Neural cell (in vitro differentiated cells): ENCODE data around the gene EIF4EBP2.

Experiments
- EZH2 ChIP-seq: fragments of 200-600, 300-800 bp; shearing (Covaris generic), sonication (generic); IDR thresholded peaks from 2 replicates; pipeline ENCODE4 v1.6.1; 2014; ENCODE audit warnings: antibody characterized with exemption, low read length, borderline replicate concordance, mild to moderate bottlenecking; ENCODE audit not compliant: insufficient read depth, poor library complexity, severe bottlenecking
- POLR2AphosphoS5 ChIP-seq: IDR thresholded peaks from 2 replicates; pipeline ENCODE4 v1.6.1; 2012
- TAF1 ChIP-seq: IDR thresholded peaks from 2 replicates; pipeline ENCODE4 v1.6.1; 2012; ENCODE audit warnings: low read depth
- TF ChIP-seq, protein P1 (sequence below): fragments of 450-650 bp; IDR thresholded peaks from 2 replicates; pipeline ENCODE4 v1.5.1; 2014; ENCODE audit warnings: antibody characterized with exemption, mild to moderate bottlenecking, moderate library complexity; ENCODE audit not compliant: poor library complexity, severe bottlenecking
- TF ChIP-seq, protein P2 (sequence below): IDR thresholded peaks from 2 replicates; pipeline ENCODE4 v1.6.1; 2012; ENCODE audit warnings: borderline replicate concordance

DNA sequence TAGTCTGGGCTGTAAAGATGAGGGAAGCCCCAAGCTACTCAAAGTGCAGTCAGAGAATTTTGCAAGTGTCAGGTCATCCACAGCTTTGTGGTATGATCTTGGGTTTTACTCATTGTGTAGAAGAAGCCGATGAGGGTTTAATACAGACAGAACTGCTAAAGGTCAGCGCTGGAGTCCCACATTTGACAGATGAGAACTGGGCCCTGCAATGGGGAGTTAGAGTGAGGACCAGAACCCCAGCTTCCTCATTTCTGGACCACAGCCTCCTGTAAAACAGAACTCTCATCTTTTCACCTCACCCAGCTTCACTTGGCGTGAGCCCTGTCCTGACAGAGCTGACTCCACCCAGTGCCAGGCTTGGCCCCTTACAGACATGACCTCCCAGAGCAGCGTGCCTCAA lies 41.6 kb upstream of the EIF4EBP2 start:
- TF ChIP-seq, protein P1, sequence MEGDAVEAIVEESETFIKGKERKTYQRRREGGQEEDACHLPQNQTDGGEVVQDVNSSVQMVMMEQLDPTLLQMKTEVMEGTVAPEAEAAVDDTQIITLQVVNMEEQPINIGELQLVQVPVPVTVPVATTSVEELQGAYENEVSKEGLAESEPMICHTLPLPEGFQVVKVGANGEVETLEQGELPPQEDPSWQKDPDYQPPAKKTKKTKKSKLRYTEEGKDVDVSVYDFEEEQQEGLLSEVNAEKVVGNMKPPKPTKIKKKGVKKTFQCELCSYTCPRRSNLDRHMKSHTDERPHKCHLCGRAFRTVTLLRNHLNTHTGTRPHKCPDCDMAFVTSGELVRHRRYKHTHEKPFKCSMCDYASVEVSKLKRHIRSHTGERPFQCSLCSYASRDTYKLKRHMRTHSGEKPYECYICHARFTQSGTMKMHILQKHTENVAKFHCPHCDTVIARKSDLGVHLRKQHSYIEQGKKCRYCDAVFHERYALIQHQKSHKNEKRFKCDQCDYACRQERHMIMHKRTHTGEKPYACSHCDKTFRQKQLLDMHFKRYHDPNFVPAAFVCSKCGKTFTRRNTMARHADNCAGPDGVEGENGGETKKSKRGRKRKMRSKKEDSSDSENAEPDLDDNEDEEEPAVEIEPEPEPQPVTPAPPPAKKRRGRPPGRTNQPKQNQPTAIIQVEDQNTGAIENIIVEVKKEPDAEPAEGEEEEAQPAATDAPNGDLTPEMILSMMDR, result no peak
- TF ChIP-seq POLR2AphosphoS5 (no peak), TAF1 (no peak), EZH2 (no peak)
- TF ChIP-seq, protein P2, sequence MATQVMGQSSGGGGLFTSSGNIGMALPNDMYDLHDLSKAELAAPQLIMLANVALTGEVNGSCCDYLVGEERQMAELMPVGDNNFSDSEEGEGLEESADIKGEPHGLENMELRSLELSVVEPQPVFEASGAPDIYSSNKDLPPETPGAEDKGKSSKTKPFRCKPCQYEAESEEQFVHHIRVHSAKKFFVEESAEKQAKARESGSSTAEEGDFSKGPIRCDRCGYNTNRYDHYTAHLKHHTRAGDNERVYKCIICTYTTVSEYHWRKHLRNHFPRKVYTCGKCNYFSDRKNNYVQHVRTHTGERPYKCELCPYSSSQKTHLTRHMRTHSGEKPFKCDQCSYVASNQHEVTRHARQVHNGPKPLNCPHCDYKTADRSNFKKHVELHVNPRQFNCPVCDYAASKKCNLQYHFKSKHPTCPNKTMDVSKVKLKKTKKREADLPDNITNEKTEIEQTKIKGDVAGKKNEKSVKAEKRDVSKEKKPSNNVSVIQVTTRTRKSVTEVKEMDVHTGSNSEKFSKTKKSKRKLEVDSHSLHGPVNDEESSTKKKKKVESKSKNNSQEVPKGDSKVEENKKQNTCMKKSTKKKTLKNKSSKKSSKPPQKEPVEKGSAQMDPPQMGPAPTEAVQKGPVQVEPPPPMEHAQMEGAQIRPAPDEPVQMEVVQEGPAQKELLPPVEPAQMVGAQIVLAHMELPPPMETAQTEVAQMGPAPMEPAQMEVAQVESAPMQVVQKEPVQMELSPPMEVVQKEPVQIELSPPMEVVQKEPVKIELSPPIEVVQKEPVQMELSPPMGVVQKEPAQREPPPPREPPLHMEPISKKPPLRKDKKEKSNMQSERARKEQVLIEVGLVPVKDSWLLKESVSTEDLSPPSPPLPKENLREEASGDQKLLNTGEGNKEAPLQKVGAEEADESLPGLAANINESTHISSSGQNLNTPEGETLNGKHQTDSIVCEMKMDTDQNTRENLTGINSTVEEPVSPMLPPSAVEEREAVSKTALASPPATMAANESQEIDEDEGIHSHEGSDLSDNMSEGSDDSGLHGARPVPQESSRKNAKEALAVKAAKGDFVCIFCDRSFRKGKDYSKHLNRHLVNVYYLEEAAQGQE, result no peak
